Stimulated activated CD4-positive, alpha-beta T cell treated with anti-CD3 and anti-CD28 coated beads, Interleukin-12 subunit alpha, Interleukin-12 subunit beta, amount 100 ng/mL, for 24 hours (primary cell): ENCODE data around the gene FBXO11.

ENCODE experiments used
- DNase-seq, 2 experiments: peaks; one replicate each; pipeline ENCODE4 v3.0.0-alpha.2; 2020; ENCODE audit warnings: low read depth in 2 of 2

FBXO11 gene

GRCh38 chr2:47849368-47849767 is 56.9 kb downstream of the FBXO11 start:
- no peak for DNase-seq

- no peak for DNase-seq
Observed at GRCh38 chr2:47844162-47844561, 62.1 kb downstream of the FBXO11 start.

GRCh38 chr2:47843407-47843806 is 62.9 kb downstream of the FBXO11 start:
- no peak for DNase-seq

- DNase-seq, result no peak
Observed at GRCh38 chr2:47842846-47843245, 63.5 kb downstream of the FBXO11 start.

GRCh38 chr2:47838686-47839085 is 67.6 kb downstream of the FBXO11 start:
- no peak for DNase-seq

- no peak for DNase-seq
Observed at GRCh38 chr2:47838249-47838648, 68.0 kb downstream of the FBXO11 start.

- DNase-seq, result no peak
Observed at GRCh38 chr2:47833516-47833968, 72.8 kb downstream of the FBXO11 start.

- no peak for DNase-seq
Observed at GRCh38 chr2:47822518-47822917, 83.8 kb downstream of the FBXO11 start.

- DNase-seq, result no peak
Observed at GRCh38 chr2:47819834-47820233, 86.5 kb downstream of the FBXO11 start.

GRCh38 chr2:47818777-47819176 is 87.5 kb downstream of the FBXO11 start:
- DNase-seq, result no peak

GRCh38 chr2:47815764-47816163 is 90.5 kb downstream of the FBXO11 start:
- DNase-seq, result no peak

- no peak for DNase-seq
Observed at GRCh38 chr2:47811668-47812067, 94.6 kb downstream of the FBXO11 start.

- no peak for DNase-seq
Observed at GRCh38 chr2:47810850-47811249, 95.4 kb downstream of the FBXO11 start.

- no peak for DNase-seq
Observed at GRCh38 chr2:47809903-47810302, 96.4 kb downstream of the FBXO11 start.

GRCh38 chr2:47808614-47809013 is 97.7 kb downstream of the FBXO11 start:
- no peak for DNase-seq

- DNase-seq, result no peak
Observed at GRCh38 chr2:47805850-47806249, 100.4 kb downstream of the FBXO11 start.

GRCh38 chr2:47803770-47804169 is 102.5 kb downstream of the FBXO11 start:
- DNase-seq, result no peak

- no peak for DNase-seq
Observed at GRCh38 chr2:47803363-47803762, 102.9 kb downstream of the FBXO11 start.

- no peak for DNase-seq
Observed at GRCh38 chr2:47801118-47801517, 105.2 kb downstream of the FBXO11 start.

- DNase-seq, result no peak
Observed at GRCh38 chr2:47799031-47799609, 107.2 kb downstream of the FBXO11 start.

GRCh38 chr2:47798631-47799030 is 107.7 kb downstream of the FBXO11 start:
- no peak for DNase-seq

- no peak for DNase-seq
Observed at GRCh38 chr2:47796090-47796697, 110.1 kb downstream of the FBXO11 start.

GRCh38 chr2:47785986-47786385 is 120.3 kb downstream of the FBXO11 start:
- no peak for DNase-seq

- DNase-seq, result no peak
Observed at GRCh38 chr2:47784352-47784851, 121.9 kb downstream of the FBXO11 start.
